ENCODE measurements around the gene HSD11B1L. TPM values are rescaled to one million over a fixed set of nuclear protein-coding genes. Genes with fewer than 3 reads are reported as not detected.

Gene HSD11B1L
- total RNA-seq, 4 donors from 2014 or later = 7.3 to 30.4 (median 15.8) TPM

- intact Hi-C loops (cut with DNase I) = loop anchor here (10.0 kb wide), 1 partner anchor 68 kb away; the partner anchor contains the start of genes SAFB and SAFB2
- Histone ChIP-seq H3K27me3 (no peaks in the 10 kb centered on the region), H3K27ac (no peak overlapping the region), H3K4me1 (peaks cover 13 to 15% of the 10 kb centered on the region in 2 donors), H3K36me3 (peaks cover 47 to 48% of the 10 kb centered on the region in 2 donors), H3K4me3 (replicated peaks in 1 of 3) (no peak overlapping the region), H3K9me3 (no peaks in the 10 kb centered on the region)
- no peak for DNase-seq
- TF ChIP-seq POLR2A (IDR thresholded peaks at IDR 0.05) (no peak), CTCF (IDR thresholded peaks at IDR 0.05) (no peak)
- WGBS, 2 donors = 72 to 83% methylated on average over 7 of the region's 7 CpGs
These were observed 11.9 kb downstream of the HSD11B1L start for GRCh38 chr19:5692723-5693194.

- no peaks in the 10 kb centered on the region for H3K9me3 ChIP-seq
- H3K27me3 ChIP-seq = no peaks in the 10 kb centered on the region
- WGBS, 2 donors = 91 to 93% methylated on average over 35 to 37 of the region's 39 CpGs
- intact Hi-C loops (cut with DNase I) = loop anchor here (10.0 kb wide), 1 partner anchor 69 kb away; the partner anchor contains the start of genes SAFB and SAFB2
- no peak overlapping the region for H3K4me3 ChIP-seq (replicated peaks in 1 of 3)
- DNase-seq = no peak
- no peak overlapping the region for H3K27ac ChIP-seq
- H3K36me3 ChIP-seq = peaks cover 52% of the 10 kb centered on the region in 2 donors
- H3K4me1 ChIP-seq = peaks cover 13 to 15% of the 10 kb centered on the region in 2 donors
- no peak for TF ChIP-seq CTCF (IDR thresholded peaks at IDR 0.05)
- no peak for TF ChIP-seq POLR2A (IDR thresholded peaks at IDR 0.05)
These were observed 12.7 kb downstream of the HSD11B1L start for GRCh38 chr19:5693195-5694166.

- 89 to 95% methylated on average over 43 to 45 of the region's 45 CpGs for WGBS, 2 donors
- Histone ChIP-seq H3K27me3 (no peaks in the 10 kb centered on the region), H3K4me3 (replicated peaks in 1 of 3) (no peak overlapping the region), H3K36me3 (peaks cover 55 to 61% of the 10 kb centered on the region in 2 donors), H3K27ac (no peak overlapping the region), H3K9me3 (no peaks in the 10 kb centered on the region), H3K4me1 (peaks cover 13 to 15% of the 10 kb centered on the region in 2 donors)
- intact Hi-C loops (cut with DNase I) = loop anchor here (10.0 kb wide), 1 partner anchor 70 kb away; the partner anchor contains the start of genes SAFB and SAFB2
- TF ChIP-seq POLR2A (IDR thresholded peaks at IDR 0.05) = no peak
- no peak for TF ChIP-seq CTCF (IDR thresholded peaks at IDR 0.05)
- no peak for DNase-seq
These were observed 13.5 kb downstream of the HSD11B1L start for GRCh38 chr19:5694167-5694955.

GRCh38 chr19:5694956-5695648 is 14.3 kb downstream of the HSD11B1L start:
- Histone ChIP-seq H3K27me3 (no peaks in the 10 kb centered on the region), H3K27ac (no peak overlapping the region), H3K36me3 (peaks cover 55 to 66% of the 10 kb centered on the region in 2 donors), H3K9me3 (no peaks in the 10 kb centered on the region), H3K4me3 (replicated peaks in 1 of 3) (no peak overlapping the region), H3K4me1 (peaks cover 9 to 12% of the 10 kb centered on the region in 2 donors)
- intact Hi-C loops (cut with DNase I) = loop anchor here (10.0 kb wide), 1 partner anchor 70 kb away; the partner anchor contains the start of genes SAFB and SAFB2
- TF ChIP-seq POLR2A (IDR thresholded peaks at IDR 0.05) (no peak), CTCF (IDR thresholded peaks at IDR 0.05) (no peak)
- 90 to 93% methylated on average over 7 to 8 of the region's 8 CpGs for WGBS, 2 donors
- DNase-seq = no peak
